HepG2 (cell line): Measurements from ENCODE around the gene SPATA25. TPM values are rescaled to one million over a fixed set of nuclear protein-coding genes. Genes with fewer than 3 reads are reported as not detected.
A peak's percentile ranks its signal among the peaks of the same experiment; 100 is the strongest.
"Not testable (repeated sequence)": the region's sequence is repeated elsewhere in the genome, so short reads cannot be mapped to it uniquely, and the experiment has no call there.

ENCODE experiments used
- ATAC-seq: fragments of 200-7000 bp; cut with Tn5 transposase; 3 replicates; pipeline ENCODE4 v1.9.1; 2020; ENCODE audit warnings: mild to moderate bottlenecking, moderate library complexity
- BruUV-seq: library from RNA; stranded (reverse); fragments of 400-500 nt; replicated peaks from 2 replicates; lab custom pipeline; 2021; lab: Mats Ljungman, UMichigan
- CTCF ChIA-PET: fragments of 300-600 bp; formaldehyde crosslinking; extraction: SDS; loops from one replicate; lab custom pipeline; 2021; ENCODE audit warnings: low total read pairs, inconsistent platforms, low intra/inter-chr PET ratio; lab: Yijun Ruan, JAX
- POLR2A ChIA-PET: fragments of 350-600 bp; sonication (Branson Sonifier 250); formaldehyde crosslinking; loops from one replicate; lab custom pipeline; 2020; ENCODE audit warnings: antibody characterized with exemption, inconsistent platforms; lab: Yijun Ruan, JAX
- DNase-seq: peaks from one replicate; pipeline ENCODE4 v3.0.0-alpha.2; 2015; ENCODE audit warnings: low spot score
- FAIRE-seq: peaks from 3 replicates; lab custom pipeline; 2011; peaks lifted over from hg19 to GRCh38; lab: Jason Lieb, UNC
- H2AFZ ChIP-seq: one replicate; pipeline ENCODE4 v1.6.1; 2011; ENCODE audit warnings: low read length, inconsistent platforms
- H3K27ac ChIP-seq: fragments of 300-600 bp; 3 replicates; pipeline ENCODE4 v1.8.0; 2011; ENCODE audit warnings: mixed run types, mild to moderate bottlenecking, mixed read lengths, low read length, inconsistent platforms; ENCODE audit not compliant: insufficient read depth; ENCODE audit errors: extremely low read length
- H3K27me3 ChIP-seq, 2 experiments: fragments of 200-600 bp in 1 of 2; 2 replicates in 1 of 2; 3 replicates in 1 of 2; pipeline versions ENCODE4 v1.6.0 to v1.8.0; 2011; ENCODE audit warnings: low read length in 2 of 2, mild to moderate bottlenecking in 2 of 2, moderate library complexity in 2 of 2, inconsistent platforms in 1 of 2; ENCODE audit not compliant: insufficient read depth in 2 of 2, control insufficient read depth in 1 of 2
- H3K36me3 ChIP-seq, 2 experiments: fragments of 200-600 bp in 1 of 2; replicated peaks in 1 of 2; 2 replicates in 1 of 2; 3 replicates in 1 of 2; pipeline versions ENCODE4 v1.5.1 to v1.8.0; 2011; ENCODE audit warnings: low read length in 2 of 2, inconsistent platforms in 1 of 2; ENCODE audit not compliant: insufficient read depth in 2 of 2, control insufficient read depth in 1 of 2
- H3K4me1 ChIP-seq: 2 replicates; pipeline ENCODE4 v1.5.1; 2012; ENCODE audit warnings: low read length, inconsistent platforms; ENCODE audit not compliant: insufficient read depth
- H3K4me2 ChIP-seq: 2 replicates; pipeline ENCODE4 v1.6.0; 2011; ENCODE audit warnings: low read depth, low read length, inconsistent platforms
- H3K4me3 ChIP-seq, 3 experiments: fragments of 200-600 bp in 1 of 3; sonication (generic), shearing (Covaris generic) in 1 of 3; replicated peaks in 1 of 3; 2 replicates each; pipeline ENCODE4 v1.5.1; 2011 to 2016; ENCODE audit warnings: low read length in 3 of 3, inconsistent platforms in 2 of 3, low read depth in 2 of 3, mild to moderate bottlenecking in 2 of 3, control low read depth in 1 of 3, mixed read lengths in 1 of 3; ENCODE audit not compliant: insufficient read depth in 1 of 3
- H3K79me2 ChIP-seq: one replicate; pipeline ENCODE4 v1.6.1; 2011; ENCODE audit warnings: low read length, inconsistent platforms; ENCODE audit not compliant: insufficient read depth
- H3K9ac ChIP-seq: 2 replicates; pipeline ENCODE4 v1.6.0; 2011; ENCODE audit warnings: mild to moderate bottlenecking, low read depth, low read length, inconsistent platforms; ENCODE audit not compliant: insufficient read depth
- H3K9me3 ChIP-seq: 2 replicates; pipeline ENCODE4 v1.5.1; 2012; ENCODE audit warnings: mild to moderate bottlenecking, low read length
- H4K20me1 ChIP-seq: 2 replicates; pipeline ENCODE4 v1.6.0; 2011; ENCODE audit warnings: inconsistent platforms, mild to moderate bottlenecking, low read length, moderate library complexity; ENCODE audit not compliant: insufficient read depth
- ASH2L ChIP-seq: fragments of 300-600, 200-600 bp; sonication (generic); IDR thresholded peaks from 2 replicates; pipeline ENCODE4 v1.7.0; 2017; ENCODE audit warnings: low read depth, mild to moderate bottlenecking, moderate library complexity, mixed read lengths, low read length; ENCODE audit not compliant: insufficient read length
- HES4 ChIP-seq: sonication (generic); formaldehyde crosslinking; IDR thresholded peaks from 2 replicates; pipeline ENCODE4 v1.9.0; 2021; ENCODE audit warnings: mild to moderate bottlenecking, missing genetic modification reagents, borderline replicate concordance
- MTERF4 ChIP-seq: sonication (generic); formaldehyde crosslinking; IDR thresholded peaks from 2 replicates; pipeline ENCODE4 v1.8.0; 2023; ENCODE audit warnings: mild to moderate bottlenecking, missing genetic modification reagents
- MXD1 ChIP-seq: sonication (generic); formaldehyde crosslinking; IDR thresholded peaks from 2 replicates; pipeline ENCODE4 v1.4.0; 2020; ENCODE audit warnings: mild to moderate bottlenecking, missing genetic modification reagents
- RBFOX2 ChIP-seq: fragments of 200-400 bp; formaldehyde crosslinking; IDR thresholded peaks from 2 replicates; pipeline ENCODE4 v1.6.1; 2017; ENCODE audit warnings: low read depth, mild to moderate bottlenecking, low read length
- SMAD1 ChIP-seq: sonication (generic); formaldehyde crosslinking; IDR thresholded peaks from 2 replicates; pipeline ENCODE4 v1.4.0; 2020; ENCODE audit warnings: missing genetic modification reagents, low read depth, mild to moderate bottlenecking, borderline replicate concordance
- ZBTB39 ChIP-seq: sonication (generic); formaldehyde crosslinking; IDR thresholded peaks from 2 replicates; pipeline ENCODE4 v1.5.0; 2020; ENCODE audit warnings: missing genetic modification reagents
- ZC3H13 ChIP-seq: sonication (generic); formaldehyde crosslinking; IDR thresholded peaks from 2 replicates; pipeline ENCODE4 v1.8.1; 2023; ENCODE audit warnings: mild to moderate bottlenecking, missing genetic modification reagents, moderate library complexity
- ZNF136 ChIP-seq: sonication (generic); formaldehyde crosslinking; IDR thresholded peaks from 2 replicates; pipeline ENCODE4 v1.8.1; 2022; ENCODE audit warnings: low read depth, mild to moderate bottlenecking, moderate library complexity, missing genetic modification reagents
- ZNF446 ChIP-seq: sonication (generic); formaldehyde crosslinking; IDR thresholded peaks from 2 replicates; pipeline ENCODE4 v1.5.0; 2020; ENCODE audit warnings: mild to moderate bottlenecking, missing genetic modification reagents
- ZNF709 ChIP-seq: sonication (generic); formaldehyde crosslinking; IDR thresholded peaks from 2 replicates; pipeline ENCODE4 v1.5.0; 2020; ENCODE audit warnings: mild to moderate bottlenecking, missing genetic modification reagents
- ZNF768 ChIP-seq: sonication (generic); formaldehyde crosslinking; IDR thresholded peaks from 2 replicates; pipeline ENCODE4 v1.4.0; 2020; ENCODE audit warnings: missing genetic modification reagents
- ZNF770 ChIP-seq: sonication (generic); formaldehyde crosslinking; IDR thresholded peaks from 2 replicates; pipeline ENCODE4 v1.5.0; 2020; ENCODE audit warnings: mild to moderate bottlenecking, missing genetic modification reagents
- ZSCAN25 ChIP-seq: sonication (generic); formaldehyde crosslinking; IDR thresholded peaks from 2 replicates; pipeline ENCODE4 v1.8.0; 2022; ENCODE audit warnings: mild to moderate bottlenecking, missing genetic modification reagents
- WGBS: methylation state at CpG from one replicate; pipeline ENCODE4 v1.1.6; 2017; ENCODE audit warnings: low lambda C conversion rate; 5-methylcytosine and 5-hydroxymethylcytosine counted together
- in situ Hi-C: cut with HindIII; loops from 2 replicates; pipeline ENCODE4 v1.10.0; 2017; ENCODE audit warnings: low pct_unique_long_range_greater_than_20kb; ENCODE audit not compliant: extremely low pct_ligation_motif_present
- intact Hi-C: fragments of 100-400 bp; cut with micrococcal nuclease; formaldehyde crosslinking; loops from one replicate; pipeline ENCODE4 v1.10.0; 2022; ENCODE audit not compliant: unreplicated experiment
- polyA plus RNA-seq, 8 experiments: library from polyadenylated mRNA; depleted of rRNA in 3 of 8; stranded (reverse) in 7 of 8; unstranded in 1 of 8; fragments of >200 nt; fragmentation: Illumina TruSeq in 4 of 8; extraction: Trizol in 4 of 8; gene quantifications; 2 replicates each; pipeline versions ENCODE4 v1.2.1 to v1.2.3, GENCODE V29; 2011 to 2016; ENCODE audit warnings: low read depth in 4 of 8, missing spikeins in 1 of 8, mixed read lengths in 1 of 8; ENCODE audit not compliant: insufficient read depth in 1 of 8
- total RNA-seq, 5 experiments: library from RNA; depleted of rRNA; stranded (reverse); fragments of >200 nt; fragmentation: Illumina TruSeq; extraction: Trizol; gene quantifications; 2 replicates each; pipeline ENCODE4 v1.2.3, GENCODE V29; 2016; ENCODE audit warnings: low read depth in 1 of 5

Gene SPATA25
- total and polyA plus RNA-seq, 2 of the 13 experiments (the other 11 are each of a cell fraction or from before 2014, with no cell fraction given): 4.8 to 7.6 TPM

GRCh38 chr20:45931680-45932079, 44.3 kb upstream of the SPATA25 start:
- H3K4me3 ChIP-seq, H3K36me3 ChIP-seq, ATAC-seq, H4K20me1 ChIP-seq, H3K9me3 ChIP-seq, DNase-seq, H3K27me3 ChIP-seq, FAIRE-seq, H2AFZ ChIP-seq, BruUV-seq, CTCF ChIA-PET, H3K9ac ChIP-seq: not testable (repeated sequence)
- H3K4me1 ChIP-seq: peaks cover 64% of the 10 kb centered on the region
- 64% methylated on average over 17 of the region's 17 CpGs for WGBS
- in situ Hi-C loops (loop anchor here (5.0 kb wide), 1 partner anchor 39 kb away; the partner anchor contains the start of genes CTSA and NEURL2), intact Hi-C loops (loop anchor here (5.0 kb wide), 2 partner anchors 41 to 99 kb away; partner anchors contain the start of genes SNX21 and ZNF335)
- POLR2A ChIA-PET: interaction anchor here (1.0 to 3.9 kb wide), 10 partner anchors 9 to 90 kb away, joined by 3 to 29 read pairs (median 6); partner anchors contain the start of genes CTSA, NEURL2 and ZSWIM1
- peak overlapping the region; percentile 65 for H3K27ac ChIP-seq
- H3K4me2 ChIP-seq: peak overlapping the region; percentile 63
- H3K79me2 ChIP-seq: peaks cover 22% of the 10 kb centered on the region
- peak; percentile 47; the same call in 1 of the 2 replicates for TF ChIP-seq ZNF446
- peak; percentile 41 for TF ChIP-seq ASH2L
- peak; percentile 65; the same call in 1 of the 2 replicates for TF ChIP-seq MTERF4 (CRISPR knock-in tag)
- 0 out of 2 replicates have a peak, but pooled peaks have one; percentile 38 for TF ChIP-seq HES4 (CRISPR knock-in tag)
- TF ChIP-seq RBFOX2: 0 out of 2 replicates have a peak, but pooled peaks have one; percentile 6
- 0 out of 2 replicates have a peak, but pooled peaks have one; percentile 1 for TF ChIP-seq ZNF136 (CRISPR knock-in tag)
- peak; percentile 9; the same call in 1 of the 2 replicates for TF ChIP-seq ZC3H13
- TF ChIP-seq ZNF770: peak; percentile 98
- 0 out of 2 replicates have a peak, but pooled peaks have one; percentile 39 for TF ChIP-seq MXD1 (CRISPR knock-in tag)
- TF ChIP-seq SMAD1 (CRISPR knock-in tag): 0 out of 2 replicates have a peak, but pooled peaks have one; percentile 15
- peak; percentile 52; the same call in 1 of the 2 replicates for TF ChIP-seq ZNF709 (CRISPR knock-in tag)
- peak; percentile 27; the same call in 1 of the 2 replicates for TF ChIP-seq ZNF768 (CRISPR knock-in tag)
- TF ChIP-seq ZSCAN25 (CRISPR knock-in tag): 0 out of 2 replicates have a peak, but pooled peaks have one; percentile 11
- peak; percentile 34; the same call in 1 of the 2 replicates for TF ChIP-seq ZBTB39 (CRISPR knock-in tag)
